ENCODE data around the gene DMD.
"Not testable (repeated sequence)": the region's sequence is repeated elsewhere in the genome, so short reads cannot be mapped to it uniquely, and the experiment has no call there.

DMD gene

DNA sequence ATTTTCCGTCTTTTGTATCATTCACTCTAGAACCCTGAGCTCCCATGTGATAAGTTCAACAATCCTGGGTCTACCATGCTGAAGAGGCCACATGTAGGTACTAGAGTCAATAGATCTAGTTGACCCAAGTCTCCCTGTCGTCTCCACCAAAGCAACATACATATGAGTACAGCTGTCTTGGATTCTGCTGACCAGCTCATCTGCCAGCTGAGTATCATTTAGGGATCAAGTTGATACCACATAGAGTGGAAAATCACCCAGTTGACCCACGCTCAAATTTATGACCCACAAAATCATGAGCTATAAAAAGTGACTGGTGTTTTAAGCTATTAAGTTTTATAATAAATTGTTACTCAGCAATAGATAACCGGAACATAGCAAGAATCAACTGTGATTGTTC lies 61.8 kb downstream of the DMD start:
- no peak for DNase-seq

DNA sequence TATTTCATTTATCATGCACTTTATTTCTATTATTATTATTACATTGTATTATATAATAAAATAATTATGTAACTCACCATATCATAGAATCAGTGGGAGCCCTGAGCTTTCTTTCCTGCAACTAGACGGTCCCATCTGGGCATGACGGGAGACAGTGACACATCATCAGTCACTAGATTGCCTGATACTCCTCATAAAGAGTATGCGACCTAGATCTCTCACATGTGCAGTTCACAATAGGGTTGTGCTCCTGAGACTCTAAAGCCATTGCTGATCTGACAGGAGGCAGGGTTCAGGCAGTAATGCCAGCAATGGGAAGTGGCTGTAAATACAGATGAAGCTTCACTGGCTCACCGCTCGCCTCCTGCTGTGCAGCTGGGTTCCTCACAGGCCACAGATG lies 62.3 kb downstream of the DMD start:
- no peak for DNase-seq

DNA sequence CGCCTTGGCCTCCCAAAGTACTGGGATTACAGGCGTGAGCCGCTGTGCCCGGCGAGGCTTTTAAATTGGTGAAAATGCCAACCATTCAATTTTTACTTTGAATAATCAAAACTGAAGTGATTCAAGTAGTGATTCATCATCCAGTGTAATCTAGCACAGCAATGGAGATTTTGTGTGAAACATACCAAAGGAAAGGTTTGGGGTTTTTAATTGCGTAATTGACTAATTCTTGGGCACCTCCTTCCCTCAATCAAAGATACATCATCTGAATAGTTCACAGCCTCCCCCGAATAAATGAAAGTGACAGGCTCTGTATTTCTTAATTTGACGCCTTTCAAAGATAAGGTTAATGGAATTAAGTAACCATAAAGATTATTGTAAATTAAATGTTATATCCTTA lies 69.0 kb downstream of the DMD start:
- no peak for DNase-seq

DNA sequence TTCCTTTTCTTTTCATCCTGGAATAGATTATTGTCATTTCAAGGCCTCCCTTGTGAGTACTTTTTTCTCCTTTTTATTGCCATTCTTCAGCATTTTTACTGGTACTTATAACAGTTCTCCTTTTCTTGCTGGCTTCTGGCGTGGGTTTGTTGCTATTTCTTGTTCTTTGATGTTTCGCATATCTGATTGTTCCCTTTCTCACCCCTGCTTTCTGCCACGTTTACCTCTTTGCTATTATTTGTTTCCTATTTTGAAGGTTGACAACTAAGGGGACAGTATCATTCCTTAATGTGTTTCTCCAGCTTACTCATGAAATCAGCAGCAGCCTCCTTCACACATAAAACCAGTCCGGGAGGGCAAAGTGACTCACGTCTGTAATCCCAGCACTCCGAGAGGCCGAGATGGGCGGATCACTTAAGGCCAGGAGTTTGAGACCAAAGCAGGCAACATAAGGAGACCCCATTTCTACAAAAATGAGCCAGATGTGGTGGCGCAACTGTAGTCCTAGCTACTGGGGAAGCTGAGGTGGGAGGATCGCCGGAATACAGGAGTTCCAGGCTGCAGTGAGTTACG lies 72.6 kb downstream of the DMD start:
- DNase-seq = no peak

DNA sequence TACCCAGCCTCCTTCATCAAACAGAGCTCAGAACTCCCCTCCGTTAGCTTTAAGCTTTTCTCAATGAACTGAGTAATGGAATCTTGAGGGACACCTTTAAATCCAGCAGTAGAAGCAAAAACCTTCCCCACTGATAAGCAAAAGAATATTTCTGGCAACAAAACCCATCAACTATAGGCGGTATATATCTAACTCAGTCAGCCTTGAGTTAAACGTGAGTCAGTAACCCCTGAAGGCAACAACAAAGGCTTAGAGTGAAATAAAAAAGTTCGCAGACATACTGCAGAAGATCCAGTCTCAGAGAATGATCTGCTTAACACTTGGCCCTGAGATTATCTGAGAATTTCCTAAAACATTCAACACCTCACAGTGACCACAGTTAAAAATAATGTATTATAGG lies 77.2 kb downstream of the DMD start:
- no peak for DNase-seq

DNA sequence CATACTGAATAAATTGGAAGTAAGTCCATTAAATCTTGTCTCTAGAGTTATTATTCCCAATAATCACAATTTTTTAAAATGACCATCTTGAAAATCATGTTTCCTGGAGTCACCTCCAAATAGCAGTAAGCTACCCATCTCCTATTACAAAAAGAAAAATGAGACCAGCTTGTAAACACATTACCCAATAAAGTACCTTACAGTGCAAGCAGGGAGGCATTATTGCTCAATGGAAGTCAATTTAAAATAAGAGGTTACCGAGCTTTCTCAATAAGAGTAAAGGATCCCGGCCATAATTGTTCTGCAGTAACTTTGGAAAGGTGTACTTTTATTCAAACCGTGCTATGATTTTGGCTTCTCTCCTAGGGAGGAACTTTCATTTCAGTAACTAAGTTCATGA lies 78.0 kb downstream of the DMD start:
- DNase-seq = no peak

DNA sequence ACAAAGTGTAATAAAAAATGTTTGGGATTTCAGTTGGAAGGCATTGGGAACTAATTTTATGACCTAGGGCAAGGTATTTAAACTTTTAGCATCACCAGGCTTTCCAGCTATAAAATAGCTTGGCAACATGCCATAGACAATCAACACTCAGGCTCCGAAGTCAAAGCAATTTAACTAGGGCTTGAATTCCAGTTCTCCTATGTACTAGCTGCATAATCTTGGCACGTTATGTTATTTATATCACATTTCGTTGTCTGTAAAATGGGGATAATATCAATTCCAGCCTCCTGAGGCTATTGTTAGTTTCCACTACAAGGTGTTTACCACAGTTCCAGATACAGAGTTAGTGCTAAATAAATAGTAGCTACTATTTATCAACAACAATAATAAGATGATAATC lies 78.8 kb downstream of the DMD start:
- DNase-seq = no peak

DNA sequence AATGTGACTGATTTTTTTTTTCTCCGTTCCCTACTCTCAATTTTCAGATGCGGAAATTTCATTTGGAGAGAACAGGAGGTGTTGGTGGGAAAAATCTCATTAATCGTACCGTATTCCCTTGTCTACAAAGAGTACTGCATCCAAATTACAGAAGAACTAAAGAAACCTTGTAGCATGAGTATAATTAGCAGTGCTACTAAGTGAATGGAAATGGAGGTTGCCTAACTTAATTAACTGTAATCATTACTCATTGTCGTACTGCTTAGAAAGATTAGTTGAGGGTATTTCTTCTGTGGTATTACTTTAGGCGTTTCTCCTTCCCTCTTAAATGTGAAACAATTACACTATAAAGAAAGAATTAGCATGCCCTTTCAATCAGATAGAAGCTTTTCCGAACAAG lies 81.7 kb downstream of the DMD start:
- DNase-seq = no peak

DNA sequence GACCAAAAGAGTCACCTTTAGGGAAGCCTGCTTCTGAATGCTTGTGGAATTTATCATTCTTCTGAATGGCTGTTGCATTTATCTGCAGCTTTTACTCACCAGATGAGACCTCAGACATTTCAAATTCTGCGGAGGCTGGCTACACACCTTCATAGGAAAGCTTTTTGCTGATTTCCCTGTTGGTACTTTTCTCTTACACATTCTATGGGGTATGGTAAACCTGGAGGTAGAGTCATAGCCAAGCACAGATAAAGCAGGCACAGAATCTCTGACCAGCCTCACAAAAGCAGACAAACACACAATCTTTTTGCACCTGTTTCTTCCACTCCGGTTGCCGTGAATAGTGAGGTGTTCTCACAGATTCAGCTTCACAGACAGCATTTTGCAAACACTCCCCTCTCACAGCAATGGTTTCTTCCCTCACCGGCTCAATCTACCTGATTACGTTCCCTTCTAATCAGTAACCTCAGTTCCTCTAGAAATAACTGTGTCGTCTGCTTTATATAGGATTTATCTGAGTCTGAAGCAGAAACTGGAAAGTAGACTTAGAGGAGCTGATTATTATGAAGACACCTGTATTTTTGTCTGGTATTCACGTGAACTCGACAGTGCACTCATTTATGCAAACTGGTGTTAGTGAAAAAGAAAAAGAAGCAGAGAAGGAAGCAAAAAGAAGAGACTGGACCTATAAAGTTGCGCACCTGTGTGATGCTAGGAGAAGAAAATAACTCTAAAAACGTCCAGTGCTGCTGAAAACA lies 83.1 kb downstream of the DMD start:
- DNase-seq = no peak

DNA sequence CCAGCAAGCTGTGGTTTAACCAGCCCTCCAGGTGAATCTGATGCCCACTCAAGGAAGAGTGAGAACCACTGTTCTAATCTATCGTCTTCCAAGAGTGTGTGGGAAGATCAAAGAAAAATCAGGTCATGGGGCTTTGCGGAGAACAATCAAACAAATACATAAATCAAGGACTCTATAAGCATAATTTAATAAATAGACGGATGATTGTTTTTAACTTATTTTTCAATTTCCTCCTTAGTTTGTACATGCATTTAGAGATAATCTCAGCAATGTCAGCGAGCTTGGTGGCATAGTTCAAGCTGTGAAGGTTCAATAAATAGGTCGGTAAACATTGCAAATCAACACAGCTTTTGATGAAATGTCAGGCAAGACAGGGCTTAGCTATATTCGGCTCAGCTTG lies 84.9 kb downstream of the DMD start:
- no peak for DNase-seq

DNA sequence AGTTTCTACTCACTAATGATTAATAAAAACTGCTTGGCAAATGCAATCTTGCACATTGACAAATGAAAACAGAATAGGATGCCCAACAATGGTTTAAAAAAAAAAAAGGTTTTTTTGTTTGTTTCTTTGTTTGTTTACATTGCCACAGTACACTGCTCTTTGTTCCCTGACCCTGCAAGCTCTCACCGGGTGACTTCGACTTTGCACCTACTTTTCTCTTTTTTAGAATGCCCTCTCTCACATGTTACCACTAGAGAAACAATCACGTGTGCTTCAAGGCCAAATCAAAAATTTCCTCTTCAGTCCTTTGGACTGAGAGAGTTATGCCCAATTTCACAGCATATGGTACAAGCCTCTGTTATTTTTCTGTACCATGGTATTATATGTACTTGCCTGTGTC lies 101.5 kb downstream of the DMD start:
- DNase-seq = no peak

DNA sequence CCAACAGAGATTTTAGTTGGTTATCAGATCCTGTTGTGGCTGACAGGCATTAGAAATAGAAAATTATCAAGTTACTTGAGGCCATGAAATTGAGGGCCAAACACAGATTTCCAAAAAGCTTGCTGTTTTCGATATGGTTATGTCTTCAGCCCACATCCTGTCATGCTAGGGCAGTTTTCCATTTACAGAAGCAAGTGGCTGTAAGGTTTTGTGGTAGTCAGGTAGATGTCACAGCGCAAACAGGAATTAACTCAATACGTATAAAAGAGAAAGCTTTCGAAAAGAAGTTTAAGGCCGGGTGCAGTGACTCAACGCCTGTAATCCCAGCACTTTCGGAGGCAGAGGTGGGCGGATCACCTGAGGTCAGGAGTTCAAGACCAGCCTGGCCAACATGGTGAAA lies 104.6 kb downstream of the DMD start:
- no peak for DNase-seq

DNA sequence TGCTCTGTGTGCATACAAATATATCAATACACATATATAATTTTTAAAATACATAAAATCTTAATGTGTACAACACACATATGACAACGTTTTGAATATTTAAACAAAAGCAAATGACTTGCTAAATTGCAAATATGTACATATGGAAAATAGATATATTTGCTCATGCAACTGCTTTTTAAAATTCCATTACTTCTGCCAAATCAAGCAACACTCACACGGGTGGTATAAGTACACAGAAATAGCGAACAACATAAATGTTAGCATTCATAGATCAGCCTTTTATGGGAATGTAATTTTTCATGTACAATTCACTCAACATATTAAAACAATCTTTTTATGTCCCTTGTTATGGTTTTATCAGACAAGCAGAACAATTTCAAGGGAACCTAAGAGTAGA lies 116.3 kb downstream of the DMD start:
- no peak for DNase-seq

DNA sequence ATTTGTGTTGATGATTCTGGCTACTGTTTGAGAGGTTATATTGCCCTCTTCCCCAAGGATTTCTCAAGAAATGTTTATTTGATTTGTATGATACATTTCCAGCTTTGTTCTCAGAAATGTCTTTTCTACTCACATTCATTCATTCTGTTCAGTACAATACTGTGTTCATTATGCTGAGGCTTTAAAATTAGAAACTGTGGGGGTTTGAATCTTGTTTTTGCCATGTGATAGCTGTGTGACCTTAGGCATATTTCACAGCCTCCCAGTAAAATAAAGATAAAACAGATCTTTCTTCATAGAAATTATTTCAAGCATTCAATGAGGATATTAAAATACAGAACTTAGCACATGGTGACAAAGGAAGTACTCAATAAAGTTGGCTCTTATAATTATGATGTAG lies 123.9 kb downstream of the DMD start:
- DNase-seq = no peak

DNA sequence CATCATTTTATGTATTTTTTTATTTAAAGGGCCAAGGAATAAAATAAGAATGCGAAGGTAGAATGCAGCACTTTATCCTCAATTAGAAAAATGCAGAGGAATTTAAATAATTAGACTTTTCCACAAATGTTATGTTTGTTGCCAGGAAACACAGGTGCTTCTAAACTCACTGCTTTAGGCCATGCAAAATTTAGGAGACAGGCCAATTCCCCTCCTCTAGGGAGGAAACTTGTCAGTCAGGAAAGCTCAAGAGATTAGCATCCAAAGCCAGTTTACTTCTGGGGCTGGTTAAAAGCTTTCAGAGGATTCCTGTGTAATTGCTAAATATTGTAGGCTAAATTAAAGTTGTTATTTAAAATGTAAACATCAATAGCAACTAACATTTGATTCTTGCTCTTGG lies 124.5 kb downstream of the DMD start:
- no peak for DNase-seq

DNA sequence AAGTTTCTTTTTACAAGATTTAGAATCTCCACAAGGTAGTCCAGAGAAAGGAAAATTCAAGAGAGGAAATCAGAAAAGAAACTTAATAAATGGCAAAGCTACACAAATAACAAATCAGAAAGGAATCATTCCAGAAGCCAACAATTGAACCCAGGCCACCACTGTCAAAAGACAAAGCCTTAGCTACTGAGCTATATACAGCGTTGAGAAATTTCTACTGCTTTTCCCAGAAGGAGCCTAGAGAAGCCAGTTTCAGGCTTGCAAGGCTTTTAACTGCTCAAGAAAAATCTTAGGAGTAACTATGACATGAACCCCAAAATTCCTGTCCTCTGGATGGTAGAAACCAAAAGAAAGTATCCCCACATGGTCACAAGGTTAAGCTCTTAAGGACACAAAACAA lies 129.0 kb downstream of the DMD start:
- DNase-seq = no peak

DNA sequence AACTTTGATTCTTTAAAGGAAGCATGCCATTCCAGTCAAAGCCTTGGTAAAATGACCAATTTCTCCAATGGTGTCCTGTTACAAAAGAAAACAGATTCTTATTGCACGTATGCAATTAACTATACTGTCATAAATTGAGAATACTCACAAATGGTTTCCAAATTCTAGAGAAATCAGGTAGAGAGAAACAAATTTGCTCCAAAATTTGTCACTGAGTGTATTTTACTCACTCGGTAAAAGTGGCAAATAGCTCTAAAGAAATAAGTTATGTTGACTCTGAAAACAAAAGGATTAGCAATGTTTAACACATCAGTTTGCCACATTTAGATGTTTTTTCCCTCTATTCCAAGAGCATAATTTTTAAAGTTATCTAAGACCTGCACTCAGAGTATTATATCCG lies 133.1 kb downstream of the DMD start:
- no peak for DNase-seq

DNA sequence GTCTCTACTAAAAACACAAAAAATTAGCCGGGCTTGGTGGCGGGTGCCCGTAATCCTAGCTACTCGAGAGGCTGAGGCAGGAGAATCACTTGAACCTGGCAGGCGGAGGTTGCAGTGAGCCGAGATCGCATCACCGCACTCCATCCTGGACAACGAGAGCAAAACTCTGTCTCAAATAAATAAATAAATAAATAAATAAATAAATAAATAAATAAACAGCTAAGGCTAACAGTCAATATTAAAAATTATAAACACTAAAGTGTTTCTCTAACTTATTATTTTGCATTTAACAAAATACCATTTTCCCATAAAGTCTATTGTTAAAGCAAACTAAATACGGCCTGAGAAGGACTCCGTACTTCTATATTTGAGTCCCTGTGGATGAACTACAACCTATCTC lies 137.7 kb downstream of the DMD start:
- DNase-seq = not testable (repeated sequence)

DNA sequence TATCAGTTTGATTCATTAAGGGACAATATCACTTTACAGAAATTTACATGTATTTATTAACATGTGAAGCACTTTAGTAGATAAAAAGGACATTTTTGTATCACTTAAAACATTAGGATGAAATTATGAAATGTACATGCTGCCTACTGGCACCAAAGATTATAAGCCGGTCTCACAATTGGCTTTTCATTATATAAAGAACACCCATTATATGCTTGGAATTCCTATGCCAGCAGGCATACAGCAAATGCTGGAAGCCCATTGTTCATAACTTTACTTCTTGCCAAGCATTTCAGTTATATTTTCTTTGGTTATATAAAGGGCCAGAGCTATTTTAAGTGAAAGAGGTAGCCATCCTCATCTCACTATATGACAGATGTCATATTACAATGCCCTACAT lies 145.9 kb downstream of the DMD start:
- no peak for DNase-seq

DNA sequence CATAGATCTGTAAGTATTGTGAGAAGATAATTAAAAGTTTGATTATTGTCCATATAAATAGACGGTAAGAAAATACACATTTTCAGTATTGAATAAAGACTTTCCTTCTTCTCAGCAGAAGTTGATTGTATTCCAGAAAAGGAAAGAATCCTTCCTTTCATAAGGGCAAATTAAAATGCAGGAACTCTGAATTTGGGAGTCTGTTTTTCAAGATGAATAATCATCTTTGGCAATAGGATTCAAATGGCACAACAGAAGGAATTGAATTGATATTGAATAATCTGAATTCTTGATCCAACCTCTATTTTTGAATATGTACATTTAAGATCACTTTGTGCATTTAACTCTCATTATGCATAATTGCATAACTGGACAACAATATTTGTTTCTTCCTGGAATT lies 149.3 kb downstream of the DMD start:
- DNase-seq = no peak

DNA sequence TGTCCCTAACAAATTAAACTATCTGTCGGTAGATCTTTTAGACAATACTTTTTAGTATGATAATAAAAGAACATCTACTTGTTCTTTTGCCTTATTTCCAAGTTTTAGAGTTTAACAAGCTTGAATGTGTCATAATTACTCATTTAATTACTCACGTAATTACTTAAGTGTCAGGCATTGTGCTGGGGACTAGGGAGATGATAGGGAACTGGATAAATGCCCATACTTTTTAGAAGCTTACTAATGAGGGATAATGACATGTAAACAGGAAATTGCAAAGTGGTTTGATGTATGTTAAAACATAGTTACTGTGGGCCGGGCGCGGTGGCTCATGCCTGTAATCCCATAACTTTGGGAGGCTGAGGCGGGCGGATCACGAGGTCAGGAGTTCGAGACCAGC lies 158.3 kb downstream of the DMD start:
- no peak for DNase-seq

DNA sequence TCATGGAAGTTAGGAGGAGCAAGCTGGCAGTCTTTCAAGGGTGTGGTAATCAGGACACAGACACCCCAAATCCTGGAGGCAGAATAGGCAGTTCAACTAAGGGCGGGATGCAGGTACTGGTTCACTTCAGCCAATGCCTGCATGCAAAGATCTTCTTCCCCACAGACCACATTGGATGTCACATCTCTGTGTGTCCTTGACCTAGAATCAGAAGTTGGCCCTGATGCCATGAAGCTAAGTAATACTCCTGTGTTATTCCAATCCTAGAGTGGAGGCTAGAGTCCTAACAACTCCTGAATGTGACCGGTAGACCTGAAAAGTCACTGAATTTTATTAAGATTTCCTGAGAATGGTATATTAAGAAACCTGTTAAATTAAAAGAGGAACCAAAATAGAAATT lies 165.5 kb downstream of the DMD start:
- no peak for DNase-seq

DNA sequence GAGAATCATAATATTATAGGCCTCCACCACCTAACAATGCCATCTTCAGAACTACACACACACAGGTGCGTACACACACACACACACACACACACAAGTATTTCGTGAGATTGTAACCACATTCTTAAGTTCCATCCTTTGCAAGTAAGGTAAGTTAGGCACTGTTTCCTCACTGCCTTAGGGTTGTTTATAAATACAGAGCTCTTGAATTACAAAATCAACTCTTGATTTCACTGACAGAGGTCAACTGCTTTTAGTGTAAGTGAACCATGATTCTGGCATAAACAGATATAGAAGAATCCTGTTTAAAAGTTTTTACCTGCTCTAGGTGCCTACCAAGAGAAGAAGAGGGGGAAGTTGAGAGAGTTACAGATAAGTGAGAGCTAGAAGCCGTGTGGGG lies 166.1 kb downstream of the DMD start:
- DNase-seq = no peak

DNA sequence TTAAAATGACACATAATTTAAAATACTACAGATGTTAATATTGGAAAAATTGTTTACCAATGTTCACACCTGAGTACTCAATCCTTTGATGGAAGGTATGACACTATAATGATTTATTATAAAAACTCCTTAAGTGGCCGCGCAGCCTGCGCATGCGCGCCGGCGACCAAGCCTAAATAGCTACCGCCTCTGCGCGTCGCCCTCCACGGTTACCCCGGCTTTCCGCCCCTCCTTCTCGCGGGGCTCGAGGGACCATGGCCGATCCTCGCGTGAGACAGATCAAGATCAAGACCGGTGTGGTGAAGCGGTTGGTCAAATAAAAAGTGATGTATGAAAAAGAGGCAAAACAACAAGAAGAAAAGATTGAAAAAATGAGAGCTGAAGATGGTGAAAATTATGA lies 170.2 kb downstream of the DMD start:
- no peak for DNase-seq

DNA sequence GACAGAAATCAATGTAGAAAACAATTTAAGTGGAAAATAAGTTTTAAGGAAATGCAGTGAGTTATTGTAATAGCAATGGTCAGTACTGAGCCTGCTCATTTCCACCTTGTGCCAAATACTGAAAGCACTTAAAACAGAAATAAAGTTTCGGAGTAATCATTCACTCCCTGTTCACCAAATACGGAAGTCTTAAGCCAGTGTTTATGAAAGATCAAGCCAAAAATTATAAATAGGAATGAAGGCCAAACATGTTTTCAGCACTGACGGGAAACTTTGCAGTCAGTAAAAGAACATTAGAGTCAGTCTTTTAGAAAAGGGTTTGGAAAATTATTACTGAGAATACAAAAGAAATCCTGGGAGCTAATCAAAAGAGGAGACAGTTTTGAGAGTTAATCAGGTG lies 178.6 kb downstream of the DMD start:
- DNase-seq = no peak

All from stimulated activated CD4-positive, alpha-beta T cell treated with anti-CD3 and anti-CD28 coated beads, Interleukin-4, amount 100 ng/mL, for 24 hours (primary cell).